ENCODE measurements around the gene LCE2D. TPM values are rescaled to one million over a fixed set of nuclear protein-coding genes. Genes with fewer than 3 reads are reported as not detected.

The LCE2D gene
- polyA plus RNA-seq, 1 of the 3 experiments (the other 2 are of a cell fraction), result not detected

DNA sequence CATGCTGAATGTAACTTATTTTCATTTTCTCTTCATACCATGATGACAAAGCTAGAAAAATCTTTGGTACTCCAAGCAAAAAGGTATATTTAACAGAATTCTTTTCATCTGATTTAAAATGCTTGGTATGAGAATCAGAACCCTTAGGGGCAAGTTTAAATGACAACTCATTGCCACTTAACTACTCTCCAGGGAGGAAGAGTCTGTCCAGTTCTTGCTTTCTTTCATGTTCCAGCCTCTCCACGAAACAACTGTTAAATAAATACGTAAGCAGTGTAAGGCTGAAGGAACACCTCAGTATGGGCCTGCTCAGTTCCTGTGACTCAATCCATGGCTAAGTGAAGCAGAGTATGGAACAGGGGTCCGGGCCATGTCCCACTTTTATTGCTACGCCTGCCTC is 36.6 kb downstream of the LCE2D start:
- Histone ChIP-seq H2AFZ (ENCODE audit: low read depth) (no peak overlapping the region), H3K79me2 (ENCODE audit: insufficient read depth) (no peaks in the 10 kb centered on the region), H3K27me3 (ENCODE audit: insufficient read depth) (no peaks in the 10 kb centered on the region), H3K4me3 (ENCODE audit: low read depth in 2 of 2, low read length in 1 of 2) (no peak overlapping the region), H3K36me3 (replicated peaks in 1 of 2; ENCODE audit: control insufficient read depth in 1 of 2, insufficient read depth in 2 of 2, low read length in 1 of 2) (no peaks in the 10 kb centered on the region), H4K20me1 (ENCODE audit: insufficient read depth) (no peaks in the 10 kb centered on the region), H3K9ac (no peak overlapping the region), H3K4me2 (no peak overlapping the region), H3K4me1 (ENCODE audit: control insufficient read depth in 1 of 2, insufficient read depth in 2 of 2, low read depth in 1 of 2, low read length in 1 of 2) (no peaks in the 10 kb centered on the region), H3K9me3 (no peaks in the 10 kb centered on the region), H3K27ac (ENCODE audit: low read depth in 2 of 2, low read length in 1 of 2) (no peak overlapping the region), H3K9me2 (no peaks in the 10 kb centered on the region), H3F3A (replicated peaks; ENCODE audit: insufficient read depth) (no peaks in the 10 kb centered on the region)
- ChIA-PET POLR2A (no interaction called here), CTCF (no interaction called here)
- 4% methylated on average over 4 of the region's 4 CpGs for WGBS (ENCODE audit: low lambda C conversion rate)
- DNase-seq, result no peak
- TF ChIP-seq TCF12 (IDR thresholded peaks at IDR 0.05), result no peak
- TF ChIP-seq, protein P1, sequence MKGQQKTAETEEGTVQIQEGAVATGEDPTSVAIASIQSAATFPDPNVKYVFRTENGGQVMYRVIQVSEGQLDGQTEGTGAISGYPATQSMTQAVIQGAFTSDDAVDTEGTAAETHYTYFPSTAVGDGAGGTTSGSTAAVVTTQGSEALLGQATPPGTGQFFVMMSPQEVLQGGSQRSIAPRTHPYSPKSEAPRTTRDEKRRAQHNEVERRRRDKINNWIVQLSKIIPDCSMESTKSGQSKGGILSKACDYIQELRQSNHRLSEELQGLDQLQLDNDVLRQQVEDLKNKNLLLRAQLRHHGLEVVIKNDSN (IDR thresholded peaks at IDR 0.05; ENCODE audit: borderline replicate concordance, low read depth), result no peak
- TF ChIP-seq, protein P2, sequence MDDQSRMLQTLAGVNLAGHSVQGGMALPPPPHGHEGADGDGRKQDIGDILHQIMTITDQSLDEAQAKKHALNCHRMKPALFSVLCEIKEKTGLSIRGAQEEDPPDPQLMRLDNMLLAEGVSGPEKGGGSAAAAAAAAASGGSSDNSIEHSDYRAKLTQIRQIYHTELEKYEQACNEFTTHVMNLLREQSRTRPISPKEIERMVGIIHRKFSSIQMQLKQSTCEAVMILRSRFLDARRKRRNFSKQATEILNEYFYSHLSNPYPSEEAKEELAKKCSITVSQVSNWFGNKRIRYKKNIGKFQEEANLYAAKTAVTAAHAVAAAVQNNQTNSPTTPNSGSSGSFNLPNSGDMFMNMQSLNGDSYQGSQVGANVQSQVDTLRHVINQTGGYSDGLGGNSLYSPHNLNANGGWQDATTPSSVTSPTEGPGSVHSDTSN (IDR thresholded peaks at IDR 0.05), result no peak

DNA sequence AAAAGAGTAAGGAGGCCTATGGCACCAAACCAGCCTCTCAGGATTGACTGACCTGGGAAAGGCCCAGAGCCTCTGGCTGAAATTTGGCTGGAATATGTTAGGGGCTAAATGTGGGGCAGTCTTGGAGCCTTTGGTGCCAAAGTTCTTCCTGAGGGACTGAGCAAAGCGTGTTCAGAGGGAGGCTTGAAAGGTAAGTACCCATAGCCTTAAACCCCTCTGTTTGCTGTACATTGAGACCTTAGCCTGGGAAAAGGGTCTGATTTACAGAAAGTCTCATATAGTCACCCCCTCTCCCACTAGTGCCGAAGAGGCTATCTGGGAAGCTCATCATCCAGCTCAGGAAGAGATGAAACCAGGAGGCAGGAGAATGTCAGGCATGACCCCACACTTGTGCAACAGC is 44.7 kb downstream of the LCE2D start, which contains the start of gene LCE4A:
TSS of gene LCE4A (plus strand) at position 301 of the 400 bp plus-strand sequence. CDS start 916 bp downstream, outside the sequence.
- Histone ChIP-seq H3K9ac (no peak within 1 kb of the TSS), H3K4me1 (ENCODE audit: control insufficient read depth in 1 of 2, insufficient read depth in 2 of 2, low read depth in 1 of 2, low read length in 1 of 2) (no peaks in the 10 kb centered on the region), H3K4me3 (ENCODE audit: low read depth in 2 of 2, low read length in 1 of 2) (no peak within 1 kb of the TSS), H3K36me3 (replicated peaks in 1 of 2; ENCODE audit: control insufficient read depth in 1 of 2, insufficient read depth in 2 of 2, low read length in 1 of 2) (no peaks in the 10 kb centered on the region), H3K79me2 (ENCODE audit: insufficient read depth) (no peaks in the 10 kb centered on the region), H3K27ac (ENCODE audit: low read depth in 2 of 2, low read length in 1 of 2) (no peak within 1 kb of the TSS), H3K27me3 (ENCODE audit: insufficient read depth) (no peaks in the 10 kb centered on the region), H3K4me2 (no peak within 1 kb of the TSS), H3F3A (replicated peaks; ENCODE audit: insufficient read depth) (no peaks in the 10 kb centered on the region), H2AFZ (ENCODE audit: low read depth) (no peak within 1 kb of the TSS), H3K9me3 (no peaks in the 10 kb centered on the region), H3K9me2 (no peaks in the 10 kb centered on the region), H4K20me1 (ENCODE audit: insufficient read depth) (no peaks in the 10 kb centered on the region)
- CTCF ChIA-PET, result no interaction called here
- TF ChIP-seq RAD21 (IDR thresholded peaks at IDR 0.05; ENCODE audit: low read length), result no peak
- TF ChIP-seq GABPA (IDR thresholded peaks at IDR 0.05; ENCODE audit: low read depth), result no peak
- TF ChIP-seq TCF12 (IDR thresholded peaks at IDR 0.05), result no peak
- POLR2A ChIA-PET, result no interaction called here
- 10% methylated on average over 2 of the region's 2 CpGs for WGBS (ENCODE audit: low lambda C conversion rate)
- DNase-seq, result no peak

Small RNAs within 50 kb of the gene (small RNA-seq; reads per million reads assigned to genes)
- gene LCE3A, result 0 reads per million in 7 experiments
- 0 reads per million in 7 experiments for gene LCE3B

Other genes with a start within 250 kb of the LCE2D start
- not detected in 2 replicates for gene CRNN, start 249.1 kb upstream of the LCE2D start, polyA plus RNA-seq (2012; rRNA removed)
- not detected in 2 replicates for gene LCE5A, start 152.6 kb upstream of the LCE2D start, polyA plus RNA-seq (2012; rRNA removed)
- not detected in 2 replicates for gene CRCT1, start 148.9 kb upstream of the LCE2D start, polyA plus RNA-seq (2012; rRNA removed)
- not detected in 2 replicates for gene LCE3E, start 96.6 kb upstream of the LCE2D start, polyA plus RNA-seq (2012; rRNA removed)
- gene LCE3D, start 82.9 kb upstream of the LCE2D start, polyA plus RNA-seq (2012; rRNA removed), result not detected in 2 replicates
- not detected in 2 replicates for gene LCE3C, start 63.1 kb upstream of the LCE2D start, polyA plus RNA-seq (2012; rRNA removed)
- gene LCE3B, start 49.6 kb upstream of the LCE2D start, polyA plus RNA-seq (2012; rRNA removed), result not detected in 2 replicates
- gene LCE3A, start 40.3 kb upstream of the LCE2D start, polyA plus RNA-seq (2012; rRNA removed), result not detected in 2 replicates
- not detected in 2 replicates for gene LCE2C, start 11.9 kb downstream of the LCE2D start, polyA plus RNA-seq (2012; rRNA removed)
- gene LCE2B, start 22.7 kb downstream of the LCE2D start, polyA plus RNA-seq (2012; rRNA removed), result not detected in 2 replicates
- not detected in 2 replicates for gene LCE2A, start 35.0 kb downstream of the LCE2D start, polyA plus RNA-seq (2012; rRNA removed)
- not detected in 2 replicates for gene LCE4A, start 44.8 kb downstream of the LCE2D start, polyA plus RNA-seq (2012; rRNA removed)
- gene KPRP, start 94.6 kb downstream of the LCE2D start, polyA plus RNA-seq (2012; rRNA removed), result not detected in 2 replicates
- not detected in 2 replicates for gene LCE1F, start 111.8 kb downstream of the LCE2D start, polyA plus RNA-seq (2012; rRNA removed)
- not detected in 2 replicates for gene LCE1E, start 122.9 kb downstream of the LCE2D start, polyA plus RNA-seq (2012; rRNA removed)
- gene LCE1D, start 133.3 kb downstream of the LCE2D start, polyA plus RNA-seq (2012; rRNA removed), result not detected in 2 replicates
- gene LCE1C, start 143.3 kb downstream of the LCE2D start, polyA plus RNA-seq (2012; rRNA removed), result not detected in 2 replicates
- not detected in 2 replicates for gene LCE1B, start 148.6 kb downstream of the LCE2D start, polyA plus RNA-seq (2012; rRNA removed)
- not detected in 2 replicates for gene LCE1A, start 164.1 kb downstream of the LCE2D start, polyA plus RNA-seq (2012; rRNA removed)
- not detected in 2 replicates for gene LCE6A, start 179.5 kb downstream of the LCE2D start, polyA plus RNA-seq (2012; rRNA removed)
- gene LCE7A, start 196.6 kb downstream of the LCE2D start, polyA plus RNA-seq (2012; rRNA removed), result not detected in 2 replicates
- gene SMCP, start 214.9 kb downstream of the LCE2D start, polyA plus RNA-seq (2012; rRNA removed), result not detected in 2 replicates
- 0.64 and 0.86 TPM in 2 replicates for gene IVL, start 245.2 kb downstream of the LCE2D start, polyA plus RNA-seq (2012; rRNA removed)